ENCODE data around the gene ALAS1.

ALAS1 gene

DNA sequence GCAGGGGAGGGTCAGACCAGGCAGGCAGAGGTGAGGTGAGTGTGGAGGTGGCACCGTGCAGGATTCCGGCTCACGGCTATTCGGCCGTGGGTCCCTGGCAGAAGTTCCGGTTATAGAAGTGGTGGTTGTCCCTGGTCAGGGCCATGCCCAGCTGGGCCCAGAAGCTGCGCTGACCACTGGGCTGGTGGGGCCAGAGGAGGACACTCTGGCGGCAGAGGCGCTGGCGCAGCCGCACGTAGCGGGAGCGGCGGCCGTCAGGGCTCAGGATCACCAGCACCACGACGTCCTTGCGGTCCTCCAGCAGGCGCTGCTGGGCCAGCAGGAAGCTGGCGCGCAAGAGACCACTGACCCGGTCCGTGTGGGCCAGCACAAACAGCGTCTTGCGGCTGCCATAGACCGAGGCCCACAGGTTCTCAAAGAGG, 23.2 kb downstream of the ALAS1 start:
- DNase-seq (ENCODE audit: low read depth): no peak

DNA sequence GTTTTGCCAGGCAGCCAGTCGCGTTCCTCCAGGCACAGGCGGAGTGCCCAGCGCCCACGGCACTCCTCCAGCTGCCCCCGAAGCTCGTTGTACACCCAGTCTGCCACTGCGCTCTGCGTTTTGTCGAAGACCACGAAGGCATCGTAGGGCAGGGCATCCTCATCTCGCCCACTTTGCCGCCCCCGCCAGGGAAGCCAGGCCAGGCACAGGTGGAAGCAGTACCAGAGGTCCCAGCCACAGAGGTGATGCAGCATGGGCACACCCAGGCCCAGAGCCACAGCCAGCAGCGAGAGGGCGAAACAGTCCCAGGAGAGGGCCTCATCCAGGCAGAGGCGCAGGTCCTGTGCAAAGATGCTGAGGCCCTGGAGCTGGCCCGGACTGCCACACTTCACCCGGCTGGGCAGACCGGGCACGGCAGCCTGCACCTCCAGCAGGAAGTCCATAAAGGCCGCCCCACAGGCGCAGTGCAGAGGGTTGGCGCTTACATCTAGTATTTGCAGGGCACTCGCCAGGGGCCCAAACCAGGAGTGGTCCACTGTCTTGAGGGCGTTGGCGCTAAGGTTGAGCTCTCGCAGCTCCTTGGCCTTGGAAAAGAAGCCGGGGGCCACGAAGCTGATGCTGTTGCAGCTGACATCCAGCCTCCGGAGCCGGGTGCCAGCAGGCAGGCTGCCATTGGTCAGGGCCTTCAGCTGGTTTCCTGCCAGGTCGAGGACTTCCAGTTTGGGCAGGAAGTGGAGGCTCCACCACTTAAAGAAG, 23.8 kb downstream of the ALAS1 start:
- DNase-seq (ENCODE audit: low read depth): no peak

DNA sequence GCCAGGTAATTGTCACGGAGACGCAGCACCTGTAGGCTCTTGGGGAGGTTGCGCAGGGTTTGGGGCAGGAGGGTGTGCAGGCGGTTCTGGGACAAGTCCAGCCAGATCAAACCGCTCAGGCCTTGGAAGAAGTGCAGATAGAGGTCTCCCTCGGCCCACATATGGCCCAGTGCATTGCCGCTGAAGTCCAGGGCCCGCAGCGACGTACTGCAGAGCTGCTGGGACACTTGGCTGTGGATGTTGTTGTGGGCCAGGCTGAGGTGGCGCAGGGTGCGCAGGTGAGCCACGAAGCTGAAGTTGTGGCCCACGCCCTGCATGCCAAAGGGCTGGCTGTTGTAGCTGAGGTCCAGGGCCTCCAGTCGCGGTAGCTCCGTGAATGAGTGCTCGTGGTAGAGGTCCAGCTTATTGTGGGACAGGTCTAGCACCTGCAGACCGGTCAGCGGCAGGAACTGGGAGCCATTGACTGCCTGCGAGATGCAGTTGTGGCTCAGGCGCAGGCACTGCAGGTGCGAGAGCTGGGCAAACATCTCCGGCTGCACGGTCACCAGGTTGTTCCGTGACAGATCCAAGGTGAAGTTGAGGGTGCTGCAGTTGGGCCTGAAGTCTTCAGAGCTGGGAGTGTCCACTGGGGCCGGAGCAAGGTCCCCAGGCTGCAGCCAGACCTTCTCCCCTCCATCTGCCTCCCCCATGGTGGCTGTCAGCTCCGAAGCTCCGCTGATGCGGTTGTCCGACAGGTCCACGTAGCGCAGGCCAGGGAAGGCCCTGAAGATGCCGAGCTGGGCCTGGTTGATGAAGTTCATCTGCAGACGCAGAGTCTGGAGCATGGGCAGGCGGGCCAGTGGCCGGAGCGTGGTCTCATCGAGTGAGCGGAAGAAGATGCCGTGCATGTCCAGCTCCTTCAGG, 24.6 kb downstream of the ALAS1 start:
- DNase-seq (ENCODE audit: low read depth): no peak

DNA sequence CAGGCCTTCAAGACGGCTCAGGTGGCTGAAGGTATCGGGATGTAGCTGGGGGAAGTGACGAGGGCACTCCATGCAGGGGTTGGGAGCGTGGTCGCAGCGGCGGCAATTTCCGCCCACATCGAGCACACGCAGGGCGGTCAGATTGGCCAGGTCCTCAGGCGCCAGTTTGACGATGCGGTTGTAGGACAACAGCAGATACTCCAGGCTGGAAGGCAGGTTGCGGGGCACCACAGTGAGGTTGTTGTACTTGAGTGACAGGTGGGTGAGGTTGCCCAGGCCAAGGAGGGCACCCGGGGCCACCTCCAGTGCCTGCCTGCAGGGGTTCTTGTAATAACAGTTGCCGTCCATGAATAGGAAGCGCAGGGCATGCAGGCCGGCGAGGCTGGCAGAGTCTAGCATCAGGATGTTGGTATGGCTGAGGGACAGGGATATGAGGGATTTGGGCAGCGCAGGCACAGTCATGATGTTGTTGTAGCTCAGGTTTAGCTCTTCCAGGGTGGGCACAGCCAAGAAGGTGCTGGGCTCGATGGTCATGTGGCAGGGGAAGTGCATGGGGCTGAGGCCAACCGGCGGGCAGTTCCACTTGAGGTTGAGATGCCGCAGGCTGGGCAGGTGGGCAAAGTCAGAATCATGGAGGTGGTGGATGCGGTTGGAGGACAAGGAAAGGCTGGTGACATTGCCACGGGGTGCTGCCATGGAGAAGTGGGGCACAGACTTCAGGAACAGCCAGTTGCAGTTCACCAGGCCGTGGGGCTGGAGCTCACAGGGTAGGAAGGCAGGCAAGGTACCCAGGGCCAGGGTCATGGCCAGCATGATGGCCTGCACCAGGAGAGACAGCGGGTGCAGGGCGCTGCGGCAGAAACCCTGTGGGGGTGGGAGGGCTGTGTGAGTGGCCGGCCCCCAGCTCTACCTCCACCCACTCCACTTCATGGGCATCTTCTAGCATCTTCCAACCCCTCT, 25.8 kb downstream of the ALAS1 start:
- no peak for DNase-seq (ENCODE audit: low read depth)

DNA sequence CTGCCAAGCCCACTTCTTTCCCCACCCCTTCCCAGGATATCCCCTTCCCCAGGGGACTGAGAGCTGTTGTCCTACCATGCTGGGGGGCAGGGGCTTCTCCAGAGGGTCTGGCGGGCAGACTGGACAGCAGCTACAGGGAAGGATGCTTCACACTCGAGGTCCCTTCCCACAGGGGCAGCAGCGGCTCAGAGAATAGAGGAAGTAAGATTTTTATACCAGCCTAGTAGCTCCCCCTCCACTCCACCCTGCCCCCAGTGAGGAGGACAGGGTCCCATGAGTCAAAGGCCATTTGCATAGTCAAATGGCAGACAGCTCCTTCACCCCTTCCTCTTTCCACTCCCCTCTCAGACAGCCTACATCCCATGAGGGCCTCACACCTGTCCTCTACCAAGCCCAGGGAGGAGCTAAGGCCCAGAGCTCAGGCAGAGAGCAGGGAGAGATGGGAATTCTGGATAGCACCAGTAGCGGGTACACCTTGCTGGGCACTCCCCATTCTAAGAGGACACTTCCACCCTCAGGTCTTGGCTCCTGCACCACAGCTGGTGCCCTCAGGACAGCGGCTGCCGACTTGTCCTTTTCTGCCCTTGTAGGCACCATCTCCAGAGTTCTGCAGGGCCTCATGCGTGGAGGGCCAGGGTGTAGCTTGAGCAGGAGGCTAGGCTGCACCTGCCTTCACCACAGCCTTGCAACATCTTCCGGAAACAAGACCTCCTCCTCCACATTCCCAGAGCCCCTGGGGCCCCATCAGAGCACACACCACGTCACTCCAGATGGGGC, 27.7 kb downstream of the ALAS1 start, which contains the start of gene TLR9:
TLR9 (minus strand) TSS at position 194 of the 777 bp plus-strand sequence; CDS start at position 78, 116 bp downstream.
- DNase-seq (ENCODE audit: low read depth): no peak

DNA sequence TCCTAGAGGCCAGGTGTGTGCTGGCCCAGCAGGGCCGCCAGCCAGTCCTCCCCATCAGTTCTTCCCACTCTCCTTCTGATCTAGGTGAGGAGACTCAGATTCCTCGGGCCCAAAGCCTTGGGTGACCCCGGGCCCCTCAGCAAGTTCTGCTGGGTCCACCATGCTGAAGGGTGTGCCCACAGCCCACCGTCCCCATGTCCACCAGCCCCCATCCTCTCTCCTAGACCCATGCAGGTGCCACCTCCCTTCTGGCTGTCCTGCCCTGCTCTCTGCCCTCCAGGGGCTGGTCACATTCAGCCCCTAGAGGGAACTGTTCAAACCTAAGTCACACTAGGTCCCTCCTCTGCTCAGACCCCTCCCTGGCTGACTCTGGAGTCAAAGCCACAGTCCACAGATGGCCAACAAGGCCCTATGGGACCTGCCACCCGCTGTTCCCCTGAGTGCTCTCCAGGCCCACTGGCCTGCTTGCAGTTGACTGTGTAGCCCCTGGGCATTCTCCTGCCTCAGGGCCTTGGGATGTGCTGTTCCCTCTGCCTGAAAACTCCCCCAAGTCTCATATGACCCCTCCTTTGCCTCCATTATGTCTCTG, 28.4 kb downstream of the ALAS1 start:
- no peak for DNase-seq (ENCODE audit: low read depth)

DNA sequence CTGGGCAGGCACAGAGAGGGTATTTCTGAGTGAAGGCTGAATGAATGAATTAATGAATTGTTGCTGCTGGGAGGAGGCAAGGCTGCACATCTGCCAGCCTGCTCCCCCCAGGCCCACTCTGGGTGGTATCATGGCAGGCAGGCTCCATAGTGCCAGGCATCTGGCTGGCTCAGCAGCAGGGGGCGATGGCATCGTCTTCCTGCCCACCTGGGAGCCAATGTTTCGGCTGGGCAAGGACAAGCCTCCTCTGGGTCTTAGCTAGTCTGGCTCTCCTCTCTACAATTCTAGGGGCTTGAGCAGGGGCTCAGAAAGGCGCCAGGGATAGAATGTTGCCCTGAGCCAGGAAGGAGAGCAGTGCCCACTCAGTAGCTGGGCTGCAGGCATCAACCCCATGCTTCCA, 29.2 kb downstream of the ALAS1 start:
- DNase-seq (ENCODE audit: low read depth): no peak

DNA sequence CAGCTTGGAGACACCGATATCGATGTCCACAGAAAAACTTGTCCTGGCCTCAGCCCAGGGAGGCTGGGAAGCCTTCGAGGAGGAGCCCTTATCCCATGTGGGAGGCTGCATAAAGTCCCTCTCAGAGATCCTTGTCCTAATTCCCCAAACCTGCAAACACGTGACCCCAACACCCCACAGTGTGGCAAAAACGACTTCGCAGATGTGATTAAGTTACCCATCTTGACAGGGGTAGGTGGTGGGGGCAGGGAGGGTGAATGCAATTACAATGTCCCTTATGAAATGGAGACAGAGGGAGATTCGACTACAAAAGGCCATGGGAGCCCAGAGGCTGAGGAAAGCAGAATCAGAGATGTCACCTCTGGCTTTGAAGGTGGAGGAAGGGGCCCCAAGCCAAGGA, 29.8 kb downstream of the ALAS1 start:
- DNase-seq (ENCODE audit: low read depth): no peak

DNA sequence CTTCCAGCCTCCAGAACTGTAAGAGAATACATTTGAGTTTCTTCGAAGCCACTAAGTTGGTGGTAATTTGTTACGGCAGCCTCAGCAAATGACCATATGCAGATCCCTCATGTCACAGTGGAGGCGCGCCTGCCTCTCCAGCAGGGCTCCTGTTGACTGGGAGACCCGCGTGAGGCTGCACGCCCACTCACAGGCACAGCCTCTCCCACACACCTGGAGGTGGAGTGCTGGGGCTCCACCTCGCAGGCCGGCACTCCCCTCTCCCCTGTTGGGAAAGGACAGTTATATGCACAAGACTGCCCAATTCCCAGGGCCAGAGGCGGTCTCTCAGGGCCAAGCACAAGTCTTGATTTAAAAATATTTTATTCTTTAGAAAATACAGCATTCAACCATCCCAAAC, 30.3 kb downstream of the ALAS1 start:
- DNase-seq (ENCODE audit: low read depth): no peak

DNA sequence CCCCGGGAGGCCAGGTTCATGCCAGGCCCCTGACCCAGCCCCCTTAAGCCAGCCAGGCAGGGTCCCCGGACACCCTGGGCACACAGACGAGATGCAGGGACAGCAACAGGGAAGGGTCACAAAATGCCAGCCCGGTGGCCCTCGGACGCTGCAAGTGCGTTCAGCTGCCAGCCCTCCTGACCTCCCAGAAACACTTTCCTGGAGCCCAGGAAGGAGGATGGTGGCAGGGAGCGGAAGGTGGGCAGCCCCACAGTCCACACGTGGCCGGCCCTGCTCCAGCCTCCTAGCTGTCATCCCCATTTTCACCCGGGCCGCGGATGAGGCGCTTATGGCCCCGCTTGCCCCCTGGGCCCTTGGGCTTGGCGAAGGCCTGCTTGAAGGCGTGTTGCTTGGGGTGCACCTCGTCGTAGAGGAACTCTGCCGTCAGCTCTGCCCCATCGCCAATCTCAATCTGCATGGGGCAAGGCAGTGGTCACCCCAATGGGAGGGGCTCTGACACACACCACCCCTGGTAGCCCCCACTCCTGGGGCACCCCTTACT, 30.9 kb downstream of the ALAS1 start:
- DNase-seq (ENCODE audit: low read depth): no peak

DNA sequence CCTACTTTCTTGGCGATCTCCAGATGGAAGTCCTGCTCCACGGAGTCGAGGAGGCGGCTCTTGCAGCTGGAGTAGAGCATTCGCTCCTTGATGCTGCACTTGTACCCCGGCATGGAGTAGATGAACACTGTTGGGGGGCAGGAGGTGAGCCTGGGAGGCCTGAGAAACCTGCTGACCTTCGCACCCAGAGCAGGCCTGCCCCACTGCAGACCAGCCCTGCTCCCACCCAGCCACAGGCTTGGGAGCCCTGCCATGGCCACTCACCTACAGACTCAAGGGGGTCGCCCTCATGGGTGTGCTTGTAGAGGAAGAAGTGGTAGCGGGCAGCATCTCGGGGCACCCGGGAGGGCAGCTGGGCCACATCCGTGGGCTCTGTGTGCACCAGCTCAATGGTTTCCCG, 31.7 kb downstream of the ALAS1 start:
- DNase-seq (ENCODE audit: low read depth): no peak

DNA sequence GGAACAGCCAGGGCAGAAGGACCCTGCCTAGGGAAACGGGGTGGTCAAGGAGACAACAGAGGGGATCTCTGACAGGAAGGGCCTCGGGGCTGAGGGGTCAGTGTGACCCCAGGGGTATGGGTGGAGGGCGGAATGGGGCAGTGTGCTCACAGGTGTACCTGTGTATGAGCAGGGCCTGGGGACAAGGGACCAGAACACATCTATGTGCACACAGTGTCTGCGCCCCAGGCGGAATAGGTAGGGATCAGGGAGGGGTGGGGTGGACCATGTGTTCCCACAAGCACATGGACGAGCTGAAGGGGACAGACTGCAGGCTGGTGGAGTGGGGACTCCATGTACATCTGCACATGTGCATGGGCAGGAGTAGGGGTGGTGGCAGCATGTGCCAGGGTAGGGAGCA, 32.5 kb downstream of the ALAS1 start:
- no peak for DNase-seq (ENCODE audit: low read depth)

DNA sequence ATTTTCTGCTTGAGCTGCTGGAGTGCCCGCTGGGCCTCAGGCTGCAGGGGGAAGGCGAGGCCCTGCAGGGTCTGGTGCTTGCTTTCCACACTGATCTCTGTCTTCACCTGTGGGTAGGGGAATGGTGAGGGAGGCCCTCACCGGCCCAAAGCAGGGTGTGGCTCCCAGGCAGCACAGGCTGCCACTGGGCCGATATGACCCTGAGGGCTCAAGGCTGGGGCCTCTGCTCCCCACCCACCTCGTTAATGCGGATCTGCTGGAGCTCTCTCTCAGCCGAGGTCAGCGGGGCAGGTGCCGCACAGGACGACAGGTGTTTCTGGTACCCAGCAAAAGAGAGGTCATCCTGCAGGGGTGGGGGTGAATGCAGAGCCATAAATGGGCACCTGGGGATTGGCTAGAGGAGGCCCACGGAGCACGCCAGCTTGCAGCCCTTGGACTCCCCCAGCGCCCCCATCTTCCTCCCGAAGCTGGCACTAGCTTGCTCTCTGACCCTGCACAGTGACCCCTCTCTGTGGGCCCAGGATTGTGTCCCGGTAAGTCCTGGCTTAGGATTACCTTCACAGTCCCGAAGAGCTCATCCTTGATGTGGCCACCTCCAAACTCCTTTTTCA, 33.0 kb downstream of the ALAS1 start:
- DNase-seq (ENCODE audit: low read depth): no peak

DNA sequence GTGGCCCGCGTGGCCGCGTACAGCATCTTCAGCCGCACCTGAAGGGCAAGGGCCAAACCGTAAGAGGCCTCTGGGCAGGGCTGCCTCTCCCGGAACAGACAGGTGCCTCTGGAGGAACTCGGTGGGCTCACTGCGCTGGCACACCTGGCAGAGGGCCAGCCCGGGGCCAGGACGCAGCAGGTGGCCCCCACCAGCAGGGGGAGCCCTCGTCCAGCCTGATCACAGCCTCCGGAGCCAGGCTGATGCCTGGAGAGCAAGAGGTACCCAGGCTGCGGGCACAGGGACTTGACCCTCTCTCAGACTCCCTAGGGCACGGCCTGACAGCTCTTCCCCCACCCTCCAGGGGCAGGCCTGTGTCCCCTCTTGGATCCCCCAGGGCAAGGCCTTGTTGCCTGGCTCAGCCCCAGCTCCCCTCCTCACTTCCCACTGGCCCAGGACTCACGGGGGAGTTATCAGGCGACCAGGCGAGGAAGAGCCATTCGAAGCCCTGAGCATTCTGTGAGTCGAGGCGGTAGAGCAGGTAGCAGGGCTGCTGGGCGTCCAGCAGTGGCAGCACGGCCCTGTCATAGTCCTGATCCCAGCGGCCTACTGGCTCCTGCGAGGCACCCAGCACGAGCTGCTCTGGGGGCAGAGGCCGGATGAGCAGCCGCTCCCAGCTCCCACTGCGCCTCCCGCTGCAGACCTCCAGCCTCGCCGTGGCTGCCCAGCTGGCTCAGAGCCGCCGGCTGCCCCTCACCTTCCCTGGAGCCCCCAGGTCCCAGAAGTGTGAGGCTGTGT, 33.7 kb downstream of the ALAS1 start:
- no peak for DNase-seq (ENCODE audit: low read depth)

DNA sequence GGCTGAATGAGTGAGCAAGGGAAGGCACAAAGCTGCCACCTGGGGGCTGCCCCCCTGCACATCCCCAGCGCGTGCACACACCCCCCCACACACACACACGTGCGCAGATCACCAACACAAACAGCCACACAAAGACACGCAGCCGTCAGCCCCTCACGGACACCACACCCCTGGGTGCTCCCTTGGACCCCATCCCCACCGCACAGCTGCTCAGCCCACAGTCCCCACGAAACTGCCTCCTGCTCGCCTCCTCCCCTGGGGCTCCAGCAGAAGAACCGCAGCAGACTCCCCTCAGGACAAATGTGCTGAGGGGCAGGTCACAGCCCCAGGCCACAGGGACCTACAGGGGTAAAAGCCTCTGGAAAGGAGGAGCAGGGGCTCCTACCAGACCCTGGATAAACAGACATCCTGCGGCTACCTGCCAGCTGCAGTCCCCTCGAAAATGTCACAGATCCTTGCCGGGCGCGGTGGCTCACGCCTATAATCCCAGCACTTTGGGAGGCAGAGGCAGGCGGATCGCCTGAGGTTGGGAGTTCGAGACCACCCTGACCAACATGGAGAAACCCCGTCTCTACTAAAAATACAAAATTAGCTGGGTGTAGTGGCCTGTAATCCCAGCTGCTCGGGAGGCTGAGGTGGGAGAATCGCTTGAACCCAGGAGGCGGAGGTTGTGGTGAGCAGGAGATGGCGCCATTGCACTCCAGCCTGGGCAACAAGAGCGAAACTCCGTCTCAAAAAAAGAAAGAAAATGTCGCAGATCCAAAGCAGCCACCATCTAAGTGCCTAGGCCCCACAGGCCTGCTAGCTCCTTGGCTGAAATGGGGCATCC, 34.5 kb downstream of the ALAS1 start:
- DNase-seq (ENCODE audit: low read depth): no peak

DNA sequence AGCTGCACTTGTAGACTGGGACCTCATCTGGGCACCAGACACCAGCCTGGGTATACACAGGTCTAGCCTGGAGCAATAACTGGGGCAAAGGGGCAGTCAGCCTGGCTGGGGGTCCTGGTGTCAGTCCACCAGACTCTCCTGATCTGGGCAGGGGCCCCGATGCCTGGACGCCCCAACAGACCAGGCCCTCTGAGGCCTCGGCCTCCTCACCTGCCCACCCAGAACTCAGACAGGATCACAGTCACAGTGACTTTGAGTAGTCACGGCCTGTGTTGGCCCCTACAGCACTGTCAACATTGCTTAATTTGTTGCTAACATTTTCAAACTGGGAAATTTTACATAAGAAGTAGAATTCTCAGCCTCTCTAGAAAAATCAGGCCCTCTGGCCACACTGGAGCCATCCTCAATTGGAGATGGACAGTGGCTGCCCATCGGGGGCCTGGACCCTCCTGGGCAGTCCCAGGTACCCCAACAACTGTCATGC, 35.2 kb downstream of the ALAS1 start:
- no peak for DNase-seq (ENCODE audit: low read depth)

DNA sequence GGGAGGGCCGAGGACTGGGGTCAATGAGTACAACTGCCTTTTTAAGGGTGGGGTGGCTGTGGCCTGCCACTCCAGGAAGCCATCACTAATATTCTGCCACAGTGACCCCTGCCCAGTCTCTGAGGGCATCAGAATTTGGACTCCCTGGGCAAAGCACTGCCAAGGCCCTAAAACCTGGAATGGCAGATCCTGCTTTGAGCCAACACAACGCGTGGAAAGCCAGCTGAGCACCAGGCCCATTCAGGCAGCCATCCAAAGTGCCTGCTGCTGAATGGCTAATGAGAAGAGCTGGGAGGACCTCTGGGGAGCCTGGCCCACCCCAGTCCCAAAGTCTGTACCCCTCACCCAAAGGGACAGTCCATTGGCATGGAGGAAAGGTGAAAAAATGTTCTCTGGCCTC, 36.0 kb downstream of the ALAS1 start:
- no peak for DNase-seq (ENCODE audit: low read depth)

Data from fibroblast of the conjunctiva (primary cell).